Measurements from ENCODE around the gene CEACAM5.

GRCh38 chr19:41734156-41734555, 25.7 kb downstream of the CEACAM5 start:
- TF ChIP-seq CTCF (IDR thresholded peaks at IDR 0.05) = no peak
- peak in 1 of 3 donors; percentile 19 for TF ChIP-seq POLR2AphosphoS5 (IDR thresholded peaks at IDR 0.05)
- TF ChIP-seq POLR2A (IDR thresholded peaks at IDR 0.05) = peak; percentile 56
- TF ChIP-seq EP300 (IDR thresholded peaks at IDR 0.05; ENCODE audit: low read depth) = no peak

Measured in transverse colon (tissue), 4 donors.